Activated T-cell treated with anti-CD3 and anti-CD28 coated beads, Interleukin-2, amount 50 U/mL, for 24 hours (primary cell): ENCODE results near the gene OSBP2.

Experiments used
- DNase-seq: peaks from one replicate; pipeline ENCODE4 v3.0.0-alpha.2; 2020
- H3K27ac Mint-ChIP-seq: 2 replicates; pipeline ENCODE4 v1.8.0; 2020; ENCODE audit warnings: mild to moderate bottlenecking, mixed read lengths
- H3K27me3 Mint-ChIP-seq: 2 replicates; pipeline ENCODE4 v1.8.0; 2020; ENCODE audit warnings: mixed read lengths
- H3K36me3 Mint-ChIP-seq: 2 replicates; pipeline ENCODE4 v1.8.0; 2020; ENCODE audit warnings: low read depth, mixed read lengths
- H3K4me1 Mint-ChIP-seq: 2 replicates; pipeline ENCODE4 v1.8.0; 2020; ENCODE audit warnings: low read depth, mixed read lengths
- H3K4me3 Mint-ChIP-seq: 2 replicates; pipeline ENCODE4 v1.8.0; 2020; ENCODE audit warnings: mild to moderate bottlenecking, moderate library complexity, mixed read lengths
- H3K9me3 Mint-ChIP-seq: 2 replicates; pipeline ENCODE4 v1.8.0; 2020; ENCODE audit warnings: mixed read lengths

OSBP2 gene

DNA sequence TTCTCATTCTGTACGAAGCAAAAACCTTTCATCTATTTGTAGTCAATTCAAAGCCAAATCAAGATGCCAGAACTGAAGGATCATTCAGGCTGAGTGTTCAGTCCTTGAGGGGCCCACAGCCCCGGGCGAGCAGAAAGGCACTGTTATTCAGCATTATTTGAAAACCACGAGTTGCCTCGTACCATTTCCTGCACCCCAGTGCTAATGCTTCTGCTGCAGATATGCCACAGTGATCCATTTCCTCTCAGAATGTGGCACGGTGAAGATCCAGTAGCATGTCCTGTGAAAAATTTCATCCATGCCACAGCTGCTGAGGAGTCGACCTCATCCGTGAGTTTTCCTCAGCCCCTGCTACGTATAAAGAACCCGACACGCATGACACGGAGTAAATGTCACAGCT, 85.4 kb downstream of the OSBP2 start:
- peaks cover 2% of the 10 kb centered on the region for H3K4me1 Mint-ChIP-seq
- H3K27ac Mint-ChIP-seq = no peak overlapping the region
- no peak overlapping the region for H3K4me3 Mint-ChIP-seq
- no peaks in the 10 kb centered on the region for H3K27me3 Mint-ChIP-seq
- H3K9me3 Mint-ChIP-seq = no peaks in the 10 kb centered on the region
- no peaks in the 10 kb centered on the region for H3K36me3 Mint-ChIP-seq
- no peak for DNase-seq

DNA sequence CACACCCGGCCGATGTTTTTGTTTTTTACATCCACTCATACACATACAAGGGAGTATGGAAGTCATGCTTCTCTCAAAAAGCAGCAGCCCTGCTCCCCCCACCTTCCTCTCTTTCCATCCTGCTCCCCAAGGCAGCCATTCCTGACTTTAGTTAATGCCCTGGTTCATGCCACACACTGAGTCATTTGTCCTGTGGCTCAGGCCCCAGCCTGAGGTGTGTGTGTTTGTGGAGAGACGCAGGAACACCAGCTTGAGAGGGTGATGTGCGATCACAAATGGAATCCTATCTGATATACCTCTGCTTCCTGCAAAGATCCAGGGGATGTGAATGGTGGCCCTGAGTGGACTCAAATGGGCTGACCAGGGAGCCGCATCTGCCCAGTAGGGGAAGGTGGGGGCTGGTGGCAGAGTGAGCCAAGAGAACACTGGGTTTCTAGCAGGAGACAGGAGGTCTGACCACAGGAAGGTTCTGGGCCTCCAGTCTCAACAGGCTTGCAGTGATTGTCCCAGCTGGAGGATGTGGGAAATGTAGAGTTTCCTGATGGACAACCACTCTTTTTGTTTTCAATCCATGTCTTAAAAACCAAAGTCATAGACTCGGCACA, 86.7 kb downstream of the OSBP2 start:
- Mint-ChIP-seq H3K36me3 (no peaks in the 10 kb centered on the region), H3K9me3 (no peaks in the 10 kb centered on the region), H3K4me1 (peaks cover 2% of the 10 kb centered on the region), H3K4me3 (no peak overlapping the region), H3K27me3 (no peaks in the 10 kb centered on the region), H3K27ac (no peak overlapping the region)
- DNase-seq = no peak

DNA sequence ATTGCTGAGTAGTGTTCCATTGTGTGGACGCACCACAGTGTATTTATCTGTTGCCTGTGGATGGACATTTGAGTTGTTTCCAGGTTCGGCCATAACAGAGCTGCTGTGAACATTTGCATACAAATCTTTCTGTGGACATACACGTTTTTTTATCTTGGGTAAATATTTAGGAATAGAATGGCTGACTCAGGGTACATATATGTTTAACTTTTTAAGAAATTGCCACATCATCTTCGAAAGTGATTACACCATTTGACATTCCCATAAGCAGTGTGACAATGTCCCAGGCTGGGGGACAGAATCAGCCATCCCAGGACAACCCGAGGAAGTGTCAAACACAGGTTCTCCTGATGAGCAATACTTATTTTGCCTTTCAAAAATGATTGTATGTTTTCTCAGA, 87.9 kb downstream of the OSBP2 start:
- Mint-ChIP-seq H3K36me3 (no peaks in the 10 kb centered on the region), H3K27me3 (no peaks in the 10 kb centered on the region), H3K4me3 (no peak overlapping the region), H3K9me3 (no peaks in the 10 kb centered on the region), H3K4me1 (peaks cover 2% of the 10 kb centered on the region), H3K27ac (no peak overlapping the region)
- no peak for DNase-seq

DNA sequence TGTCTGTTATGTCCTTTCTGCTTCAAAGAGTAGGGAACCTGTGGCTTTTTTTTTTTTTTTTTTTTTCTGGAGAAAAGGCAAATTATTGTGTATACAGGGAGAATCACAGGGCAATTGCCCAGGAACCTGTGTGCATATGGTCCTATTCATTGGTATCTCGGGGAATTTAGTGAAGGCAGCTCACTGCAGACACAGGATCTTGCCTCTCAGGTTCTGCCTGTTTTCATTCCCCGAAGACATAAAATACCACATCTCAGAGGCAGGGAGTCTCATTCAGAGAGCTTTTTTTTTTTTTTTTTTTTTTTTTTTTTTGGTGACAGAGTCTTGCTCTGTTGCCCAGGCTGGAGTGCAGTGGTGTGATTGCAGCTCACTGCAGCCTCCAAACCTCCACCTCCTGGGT, 88.3 kb downstream of the OSBP2 start:
- Mint-ChIP-seq H3K9me3 (no peaks in the 10 kb centered on the region), H3K27ac (no peak overlapping the region), H3K27me3 (no peaks in the 10 kb centered on the region), H3K4me3 (no peak overlapping the region), H3K4me1 (peaks cover 2% of the 10 kb centered on the region), H3K36me3 (no peaks in the 10 kb centered on the region)
- DNase-seq = no peak

DNA sequence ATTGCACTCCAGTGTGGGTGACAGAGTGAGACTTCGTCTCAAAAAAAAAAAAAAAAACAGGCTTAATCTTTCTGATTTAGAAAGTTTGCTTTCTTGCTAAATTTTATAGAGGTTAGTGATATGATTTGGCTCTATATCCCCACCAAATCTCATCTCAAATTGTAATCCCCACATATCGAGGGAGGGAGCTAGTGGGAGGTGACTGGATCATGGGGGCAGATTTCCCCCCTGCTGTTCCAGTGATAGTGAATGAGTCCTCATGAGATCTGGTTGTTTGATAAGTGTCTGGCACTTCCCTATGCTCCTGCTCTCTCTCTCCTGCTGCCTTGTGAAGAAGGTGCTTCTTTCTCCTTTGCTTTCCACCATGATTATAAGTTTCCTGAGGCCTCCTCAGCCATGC, 90.9 kb downstream of the OSBP2 start:
- no peaks in the 10 kb centered on the region for H3K4me1 Mint-ChIP-seq
- no peak for DNase-seq
- no peak overlapping the region for H3K4me3 Mint-ChIP-seq
- H3K9me3 Mint-ChIP-seq = no peaks in the 10 kb centered on the region
- H3K27ac Mint-ChIP-seq = no peak overlapping the region
- no peaks in the 10 kb centered on the region for H3K36me3 Mint-ChIP-seq
- H3K27me3 Mint-ChIP-seq = no peaks in the 10 kb centered on the region

DNA sequence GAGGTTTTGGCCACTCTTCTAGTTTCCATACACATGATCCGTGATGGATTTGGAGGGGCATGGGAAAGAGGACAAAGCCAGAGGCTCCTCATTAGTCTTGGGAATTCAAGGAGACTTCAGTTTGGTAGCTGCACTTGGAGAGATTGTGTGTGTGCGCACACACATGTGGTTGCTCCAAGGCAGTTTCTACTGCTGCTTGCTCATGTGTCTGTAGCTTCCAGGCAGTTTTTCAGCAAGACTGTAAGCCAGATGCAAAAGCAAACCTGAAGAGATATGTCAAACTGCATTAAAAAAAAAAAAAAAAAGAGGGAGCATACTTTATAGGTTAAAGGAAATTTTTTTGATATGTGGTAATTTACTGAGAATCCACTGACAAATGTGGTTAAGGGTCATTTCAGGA, 95.7 kb downstream of the OSBP2 start:
- Mint-ChIP-seq H3K4me1 (no peaks in the 10 kb centered on the region), H3K9me3 (no peaks in the 10 kb centered on the region), H3K27ac (no peak overlapping the region), H3K4me3 (no peak overlapping the region), H3K36me3 (no peaks in the 10 kb centered on the region), H3K27me3 (no peaks in the 10 kb centered on the region)
- DNase-seq = no peak

DNA sequence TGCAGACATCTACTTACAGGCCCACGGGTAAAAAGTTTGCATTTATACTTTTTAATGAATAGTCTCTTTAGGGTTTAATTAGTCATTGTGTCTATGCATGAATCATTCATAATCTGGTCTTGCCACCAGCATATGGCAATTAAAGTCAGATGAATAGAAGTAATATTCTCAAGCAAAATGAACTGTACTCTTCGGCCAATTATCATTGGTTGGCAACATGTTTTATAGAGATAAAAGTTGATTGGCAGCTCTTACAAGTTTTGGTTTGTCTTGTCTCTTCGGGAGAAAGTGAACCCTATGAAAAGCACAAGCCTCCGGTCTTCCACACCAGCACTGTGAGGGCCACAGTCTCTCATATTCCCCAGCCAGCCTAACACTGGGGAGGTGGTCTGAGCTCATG, 97.8 kb downstream of the OSBP2 start:
- no peaks in the 10 kb centered on the region for H3K36me3 Mint-ChIP-seq
- no peak for DNase-seq
- H3K4me1 Mint-ChIP-seq = no peaks in the 10 kb centered on the region
- H3K4me3 Mint-ChIP-seq = no peak overlapping the region
- H3K9me3 Mint-ChIP-seq = no peaks in the 10 kb centered on the region
- H3K27ac Mint-ChIP-seq = no peak overlapping the region
- H3K27me3 Mint-ChIP-seq = no peaks in the 10 kb centered on the region

DNA sequence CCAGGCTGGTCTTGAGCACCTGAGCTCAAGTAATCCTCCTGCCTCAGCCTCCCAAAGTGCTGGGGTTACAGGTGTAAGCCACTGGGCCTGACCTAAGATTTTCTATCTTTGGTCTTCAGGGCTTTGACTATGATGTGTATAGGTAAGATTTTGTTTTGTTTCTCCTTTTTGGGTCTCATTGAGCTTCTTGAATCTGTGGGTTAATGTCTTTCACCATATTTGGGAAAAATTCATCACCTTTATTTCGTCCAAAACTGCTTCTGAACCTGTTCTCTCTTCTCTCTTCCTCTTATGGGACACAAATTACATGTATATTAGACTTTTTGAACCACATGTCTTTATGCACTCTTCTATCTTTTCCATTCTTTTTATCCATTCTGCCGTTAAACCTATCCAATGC, 100.4 kb downstream of the OSBP2 start:
- no peaks in the 10 kb centered on the region for H3K4me1 Mint-ChIP-seq
- no peak for DNase-seq
- no peak overlapping the region for H3K27ac Mint-ChIP-seq
- peaks cover 20% of the 10 kb centered on the region for H3K27me3 Mint-ChIP-seq
- H3K4me3 Mint-ChIP-seq = no peak overlapping the region
- no peaks in the 10 kb centered on the region for H3K36me3 Mint-ChIP-seq
- no peaks in the 10 kb centered on the region for H3K9me3 Mint-ChIP-seq

DNA sequence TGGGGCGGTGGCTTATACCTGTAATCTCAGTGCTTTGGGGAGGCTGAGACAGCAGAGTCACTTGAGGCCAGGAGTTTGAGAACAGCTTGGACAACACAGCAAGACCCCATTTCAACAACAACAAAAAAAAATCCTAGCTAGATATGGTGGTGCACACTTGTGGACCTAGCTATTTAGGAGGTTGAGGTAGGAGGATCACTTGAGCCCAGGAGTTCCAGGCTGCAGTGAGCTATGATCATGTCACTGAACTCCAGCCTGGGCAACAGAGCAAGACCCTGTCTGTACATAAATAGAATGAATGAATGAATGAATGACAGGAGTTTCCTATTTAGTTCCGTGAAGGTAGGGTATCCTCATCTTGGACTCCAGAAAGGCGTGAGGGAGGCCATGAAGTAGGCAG, 107.0 kb downstream of the OSBP2 start:
- H3K36me3 Mint-ChIP-seq = no peaks in the 10 kb centered on the region
- no peak overlapping the region for H3K27ac Mint-ChIP-seq
- peaks cover 69% of the 10 kb centered on the region for H3K27me3 Mint-ChIP-seq
- no peak for DNase-seq
- H3K4me3 Mint-ChIP-seq = no peak overlapping the region
- no peaks in the 10 kb centered on the region for H3K9me3 Mint-ChIP-seq
- peaks cover 15% of the 10 kb centered on the region for H3K4me1 Mint-ChIP-seq

DNA sequence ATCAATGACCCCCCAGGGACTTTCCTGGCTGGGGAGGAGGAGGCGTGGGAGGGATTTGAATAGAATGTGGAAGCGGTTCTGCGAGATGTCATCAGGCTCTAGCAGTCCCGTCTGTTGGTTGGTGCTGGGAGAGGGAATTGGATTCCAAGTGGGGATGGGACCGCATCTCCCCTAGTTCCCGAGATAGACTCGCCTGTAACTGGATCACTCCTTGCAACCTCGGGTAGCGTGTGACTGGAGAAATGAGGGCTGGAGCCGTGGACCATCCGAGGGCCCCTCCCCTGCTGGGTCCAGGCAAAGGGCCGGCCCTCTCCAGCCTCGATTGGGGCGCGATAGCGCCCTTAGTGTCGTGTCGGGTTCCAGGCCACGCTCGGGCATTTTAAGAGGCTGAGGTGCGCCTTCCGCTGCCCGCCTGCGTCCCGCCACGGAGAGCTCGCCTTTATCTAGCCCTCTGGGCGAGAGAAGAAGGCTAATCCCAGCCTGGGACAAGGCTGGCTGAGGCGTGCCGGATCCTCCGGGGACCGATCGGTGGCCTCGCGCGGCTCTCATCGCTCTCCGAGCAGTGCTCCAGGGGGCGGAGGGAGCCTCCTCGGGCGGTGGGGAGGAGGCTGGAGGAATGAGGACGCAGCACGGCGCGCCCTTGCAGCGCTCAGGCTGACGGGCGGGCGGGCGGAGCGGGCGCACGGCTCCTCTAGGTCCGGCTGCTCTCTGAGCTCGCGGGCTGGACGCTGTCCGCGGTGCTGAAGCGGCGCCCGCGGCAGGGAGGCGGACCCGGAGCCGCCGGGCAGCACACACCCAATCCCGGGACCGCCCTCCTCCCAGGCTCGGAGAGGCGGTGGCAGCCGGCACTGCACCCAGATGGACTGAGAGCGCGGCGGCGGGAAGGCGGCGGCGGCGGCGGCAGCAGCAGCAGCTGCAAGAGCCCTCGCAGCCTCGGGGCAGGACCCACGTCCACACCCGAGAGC, 107.8 kb downstream of the OSBP2 start:
- Mint-ChIP-seq H3K27me3 (peaks cover 72% of the 10 kb centered on the region), H3K27ac (no peak overlapping the region), H3K36me3 (no peaks in the 10 kb centered on the region), H3K4me3 (peak overlapping the region; percentile 37), H3K4me1 (peaks cover 15% of the 10 kb centered on the region), H3K9me3 (no peaks in the 10 kb centered on the region)
- peak; percentile 80 for DNase-seq

DNA sequence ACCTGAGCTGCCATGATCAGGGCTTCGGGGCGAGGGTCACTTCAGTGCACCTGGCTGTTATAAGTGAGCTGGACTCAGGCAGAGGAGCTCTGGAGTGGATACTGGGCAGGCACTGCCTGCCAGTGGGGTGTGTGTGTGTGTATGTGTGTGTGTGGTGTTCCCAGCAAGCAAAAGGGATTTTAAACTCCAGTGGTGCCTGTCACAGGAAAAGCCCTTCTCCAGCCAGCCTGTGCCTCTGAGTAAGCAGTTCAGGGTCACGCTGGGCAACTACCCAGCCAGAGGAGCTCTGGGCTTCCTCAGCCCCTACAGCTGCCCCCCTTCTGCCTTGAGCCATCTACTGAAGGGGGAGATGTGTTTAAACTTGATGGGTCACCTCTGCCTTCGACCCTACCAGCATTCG, 109.0 kb downstream of the OSBP2 start:
- Mint-ChIP-seq H3K27me3 (peaks cover 64% of the 10 kb centered on the region), H3K4me3 (no peak overlapping the region), H3K9me3 (no peaks in the 10 kb centered on the region), H3K27ac (no peak overlapping the region), H3K36me3 (no peaks in the 10 kb centered on the region), H3K4me1 (peaks cover 15% of the 10 kb centered on the region)
- DNase-seq = no peak

DNA sequence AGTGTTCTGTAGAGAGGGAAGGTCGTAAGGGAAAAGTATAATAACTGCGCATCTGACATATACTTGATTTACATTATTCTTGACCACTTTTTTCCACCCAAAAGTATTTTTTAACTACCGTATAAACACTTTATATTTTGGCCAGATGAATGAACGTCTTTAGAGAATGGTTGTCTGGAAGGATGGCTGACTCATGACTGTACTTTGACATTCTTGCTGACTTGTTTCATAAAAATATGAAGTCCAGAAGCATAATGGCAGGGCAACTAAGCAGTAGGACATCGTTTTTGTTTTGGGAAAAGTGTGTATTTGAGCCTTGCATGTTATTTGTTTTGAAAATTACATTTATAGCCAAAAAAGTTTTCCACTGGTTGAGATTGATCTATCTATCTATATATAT, 110.0 kb downstream of the OSBP2 start:
- peaks cover 15% of the 10 kb centered on the region for H3K4me1 Mint-ChIP-seq
- no peaks in the 10 kb centered on the region for H3K9me3 Mint-ChIP-seq
- H3K27ac Mint-ChIP-seq = no peak overlapping the region
- no peaks in the 10 kb centered on the region for H3K36me3 Mint-ChIP-seq
- H3K4me3 Mint-ChIP-seq = no peak overlapping the region
- DNase-seq = no peak
- H3K27me3 Mint-ChIP-seq = peaks cover 57% of the 10 kb centered on the region

DNA sequence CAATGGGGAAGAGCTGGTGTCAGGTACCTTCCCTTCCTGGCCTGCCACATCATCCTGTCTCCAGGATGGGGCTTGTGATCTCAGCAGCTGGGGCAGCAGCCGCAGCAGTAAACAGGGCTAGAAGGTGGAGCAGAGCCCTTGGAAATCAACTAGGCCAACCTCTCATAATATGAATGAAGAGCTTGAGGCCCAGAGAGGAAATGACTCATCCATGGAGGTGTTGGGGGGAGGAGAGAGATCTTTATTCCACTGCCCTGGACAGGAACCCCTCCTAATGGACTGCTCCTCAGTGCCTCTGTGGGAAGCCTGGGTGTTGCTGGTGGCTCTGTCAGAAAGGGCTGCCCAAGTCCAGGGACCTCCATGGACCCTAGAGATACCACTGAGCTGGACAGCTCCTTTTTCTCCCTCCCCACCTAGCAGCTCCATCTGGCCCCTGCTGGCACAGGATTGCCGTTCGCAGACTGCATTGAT, 111.8 kb downstream of the OSBP2 start:
- no peak overlapping the region for H3K27ac Mint-ChIP-seq
- H3K27me3 Mint-ChIP-seq = peaks cover 39% of the 10 kb centered on the region
- H3K9me3 Mint-ChIP-seq = no peaks in the 10 kb centered on the region
- DNase-seq = no peak
- no peak overlapping the region for H3K4me3 Mint-ChIP-seq
- H3K36me3 Mint-ChIP-seq = no peaks in the 10 kb centered on the region
- peaks cover 17% of the 10 kb centered on the region for H3K4me1 Mint-ChIP-seq

DNA sequence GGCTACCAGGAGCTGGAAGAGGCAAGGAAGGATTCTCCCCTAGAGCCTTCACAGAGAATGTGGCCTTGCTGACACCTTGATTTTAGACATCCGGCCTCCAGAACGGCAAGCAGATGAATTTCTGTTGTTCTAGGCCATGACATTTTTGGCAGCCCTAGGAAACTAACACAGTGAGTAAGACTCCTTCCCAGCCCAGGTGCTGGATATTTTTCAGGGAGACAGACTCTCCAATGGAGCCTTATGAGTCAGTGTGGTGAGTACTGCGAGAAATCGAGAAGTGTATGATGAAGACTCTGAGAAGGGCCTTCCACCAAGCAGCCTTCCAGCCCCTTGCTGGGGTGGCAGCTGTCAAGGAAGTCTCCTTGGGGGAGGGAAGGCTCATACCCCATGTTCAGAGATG, 114.4 kb downstream of the OSBP2 start:
- no peak for DNase-seq
- no peak overlapping the region for H3K4me3 Mint-ChIP-seq
- H3K4me1 Mint-ChIP-seq = peaks cover 6% of the 10 kb centered on the region
- no peaks in the 10 kb centered on the region for H3K9me3 Mint-ChIP-seq
- H3K27ac Mint-ChIP-seq = no peak overlapping the region
- H3K36me3 Mint-ChIP-seq = no peaks in the 10 kb centered on the region
- H3K27me3 Mint-ChIP-seq = peaks cover 13% of the 10 kb centered on the region

DNA sequence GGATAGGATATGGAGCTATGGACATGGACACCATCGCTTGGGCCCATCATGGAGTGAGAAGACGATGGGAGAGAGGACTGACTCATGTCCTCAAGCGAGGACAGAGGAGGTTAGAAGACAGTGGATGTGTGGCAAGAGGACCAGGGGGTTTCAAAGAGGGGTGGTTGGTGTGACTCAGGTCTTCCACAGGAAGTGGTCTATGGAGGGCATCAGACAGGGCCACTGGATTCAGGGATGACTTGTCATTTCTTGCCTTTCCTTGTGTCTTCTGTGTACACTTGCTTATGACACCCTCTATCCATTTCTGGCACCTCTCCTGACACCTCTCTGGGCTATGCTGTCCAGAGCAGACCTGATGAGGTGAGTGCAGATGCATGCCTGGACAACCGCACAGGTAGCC, 115.4 kb downstream of the OSBP2 start:
- H3K27me3 Mint-ChIP-seq = peaks cover 6% of the 10 kb centered on the region
- H3K36me3 Mint-ChIP-seq = no peaks in the 10 kb centered on the region
- DNase-seq = no peak
- H3K4me1 Mint-ChIP-seq = peaks cover 6% of the 10 kb centered on the region
- H3K27ac Mint-ChIP-seq = no peak overlapping the region
- H3K9me3 Mint-ChIP-seq = no peaks in the 10 kb centered on the region
- no peak overlapping the region for H3K4me3 Mint-ChIP-seq
